BJ (cell line): Measurements from ENCODE around the gene MAPK1. TPM values are rescaled to one million over a fixed set of nuclear protein-coding genes. Genes with fewer than 3 reads are reported as not detected.
"Not testable (repeated sequence)": the region's sequence is repeated elsewhere in the genome, so short reads cannot be mapped to it uniquely, and the experiment has no call there.

ENCODE experiments used
- CTCF ChIA-PET: fragments of 350-600 bp; formaldehyde crosslinking; extraction: SDS; loops from one replicate; lab custom pipeline; 2021; ENCODE audit warnings: antibody characterized with exemption, inconsistent platforms; lab: Yijun Ruan, JAX
- POLR2A ChIA-PET: fragments of 300-600 bp; sonication (Branson Sonifier 250); formaldehyde crosslinking; extraction: SDS; loops from one replicate; lab custom pipeline; 2021; ENCODE audit warnings: antibody characterized with exemption; lab: Charles Lee
- DNase-seq: peaks from one replicate; pipeline ENCODE4 v3.0.0-alpha.2; 2011; ENCODE audit warnings: low read depth
- H3K27me3 ChIP-seq: 2 replicates; pipeline ENCODE4 v1.6.0; 2011; ENCODE audit warnings: low read length; ENCODE audit not compliant: control insufficient read depth, insufficient read depth
- H3K36me3 ChIP-seq: 2 replicates; pipeline ENCODE4 v1.5.1; 2011; ENCODE audit warnings: low read length; ENCODE audit not compliant: control insufficient read depth, insufficient read depth
- H3K4me3 ChIP-seq: 2 replicates; pipeline ENCODE4 v1.5.1; 2011; ENCODE audit warnings: low read depth, mild to moderate bottlenecking, control low read depth, low read length
- CTCF ChIP-seq: IDR thresholded peaks from 2 replicates; pipeline ENCODE4 v1.5.1; 2011; ENCODE audit warnings: low read depth, mild to moderate bottlenecking, control low read depth, inconsistent platforms, low read length, moderate library complexity; ENCODE audit not compliant: insufficient read depth
- polyA plus RNA-seq: library from polyadenylated mRNA; depleted of rRNA; stranded (reverse); fragments of >200 nt; gene quantifications from 2 replicates; pipeline ENCODE4 v1.2.3, GENCODE V29; 2011

Gene MAPK1
- polyA plus RNA-seq, 1 experiment, result 119 TPM

DNA sequence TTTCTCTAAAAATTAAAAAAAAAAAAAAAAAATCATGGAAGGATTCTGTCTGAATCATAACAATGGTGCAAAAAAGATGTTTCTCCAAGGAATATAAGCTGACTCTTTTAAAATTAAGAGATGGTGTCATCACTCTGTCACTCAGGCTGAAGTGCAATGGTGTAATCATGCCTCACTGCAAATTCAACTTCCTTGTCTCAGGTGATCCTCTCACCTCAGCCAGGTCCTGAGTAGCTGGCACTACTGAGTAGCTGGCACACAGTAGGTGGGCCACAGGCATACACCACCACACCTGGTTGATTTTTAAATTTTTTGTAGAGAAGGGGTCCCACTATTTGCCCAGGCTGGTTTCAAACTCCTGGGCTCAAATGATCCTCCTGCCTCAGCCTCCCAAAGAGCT, 77.1 kb downstream of the MAPK1 start:
- POLR2A ChIA-PET, result no interaction called here
- no peak for DNase-seq
- CTCF ChIA-PET, result no interaction called here
- Histone ChIP-seq H3K4me3 (no peak overlapping the region), H3K27me3 (no peaks in the 10 kb centered on the region), H3K36me3 (peaks cover 3% of the 10 kb centered on the region)
- TF ChIP-seq CTCF, result no peak

- POLR2A ChIA-PET, CTCF ChIA-PET, DNase-seq, H3K27me3 ChIP-seq, H3K4me3 ChIP-seq, H3K36me3 ChIP-seq: not testable (repeated sequence)
Measured at GRCh38 chr22:21787565-21787964, 79.9 kb downstream of the MAPK1 start.

GRCh38 chr22:21780259-21780658, 87.2 kb downstream of the MAPK1 start:
- Histone ChIP-seq H3K36me3 (peaks cover 12% of the 10 kb centered on the region), H3K4me3 (no peak overlapping the region), H3K27me3 (no peaks in the 10 kb centered on the region)
- no peak for TF ChIP-seq CTCF
- POLR2A ChIA-PET, result no interaction called here
- CTCF ChIA-PET, result interaction anchor here (1.0 kb wide), 1 partner anchor 67 kb away, joined by 3 read pairs; no protein-coding TSS in a partner anchor
- no peak for DNase-seq

GRCh38 chr22:21779444-21779843, 88.0 kb downstream of the MAPK1 start:
- ChIA-PET CTCF (no interaction called here), POLR2A (interaction anchor here (0.6 kb wide), 1 partner anchor 126 kb away, joined by 8 read pairs; no protein-coding TSS in a partner anchor)
- Histone ChIP-seq H3K27me3 (no peaks in the 10 kb centered on the region), H3K4me3 (no peak overlapping the region), H3K36me3 (peaks cover 10% of the 10 kb centered on the region)
- no peak for TF ChIP-seq CTCF
- no peak for DNase-seq

- ChIA-PET CTCF (no interaction called here), POLR2A (interaction anchor here (0.6 kb wide), 1 partner anchor 126 kb away, joined by 8 read pairs; no protein-coding TSS in a partner anchor)
- Histone ChIP-seq H3K4me3 (no peak overlapping the region), H3K27me3 (no peaks in the 10 kb centered on the region), H3K36me3 (peaks cover 10% of the 10 kb centered on the region)
- peak; percentile 19 for DNase-seq
- TF ChIP-seq CTCF, result no peak
Measured at GRCh38 chr22:21778705-21779363, 88.6 kb downstream of the MAPK1 start.

DNA sequence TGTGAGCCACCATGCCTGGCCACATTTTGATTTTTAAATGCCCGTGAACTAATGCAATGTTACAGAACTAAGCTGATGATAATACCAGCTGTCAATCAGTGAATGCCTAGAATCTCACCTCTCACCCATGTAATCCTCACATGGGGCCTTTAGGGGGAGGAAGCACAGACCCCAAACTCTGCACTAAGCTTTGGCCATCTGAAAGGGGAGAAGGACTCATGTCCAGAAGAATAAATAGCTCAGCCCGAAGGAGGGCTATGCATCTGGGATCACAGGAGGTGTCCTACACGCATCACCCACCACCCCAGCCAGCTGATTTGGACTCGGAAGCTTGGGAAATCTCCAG, 95.8 kb downstream of the MAPK1 start:
- no peak for DNase-seq
- CTCF ChIA-PET, result interaction anchor here (0.7 to 0.8 kb wide), 2 partner anchors 9 to 15 kb away, joined by 3 read pairs; no protein-coding TSS in a partner anchor
- POLR2A ChIA-PET, result no interaction called here
- Histone ChIP-seq H3K27me3 (no peaks in the 10 kb centered on the region), H3K4me3 (no peak overlapping the region), H3K36me3 (peaks cover 30% of the 10 kb centered on the region)
- no peak for TF ChIP-seq CTCF
